Activated B cell treated with CpG ODN at 0.5 μM for 24 hours (primary cell): ENCODE measurements around the gene CD247. TPM values are rescaled to one million over a fixed set of nuclear protein-coding genes. Genes with fewer than 3 reads are reported as not detected.

Experiments used
- ATAC-seq: fragments of 200-7000 bp; cut with Tn5 transposase; one replicate; pipeline ENCODE4 v1.10.0; 2021; ENCODE audit warnings: low read depth, mild to moderate bottlenecking, moderate library complexity
- CTCF ChIA-PET: fragments of 350-600 bp; sonication (Branson Sonifier 250); formaldehyde crosslinking; loops from one replicate; lab custom pipeline; 2021; ENCODE audit warnings: antibody characterized with exemption; lab: Charles Lee
- POLR2A ChIA-PET: fragments of 350-600 bp; sonication (Branson Sonifier 250); formaldehyde crosslinking; loops from one replicate; lab custom pipeline; 2021; ENCODE audit warnings: antibody characterized with exemption; lab: Charles Lee
- DNase-seq: peaks from one replicate; pipeline ENCODE4 v3.0.0; 2022
- H3K27ac Mint-ChIP-seq: one replicate; pipeline ENCODE4 v1.8.0; 2020; ENCODE audit warnings: mixed read lengths
- H3K27me3 Mint-ChIP-seq: one replicate; pipeline ENCODE4 v1.8.0; 2021; ENCODE audit warnings: mixed read lengths
- H3K36me3 Mint-ChIP-seq: one replicate; pipeline ENCODE4 v1.8.0; 2021; ENCODE audit warnings: low read depth, mixed read lengths
- H3K4me1 Mint-ChIP-seq: one replicate; pipeline ENCODE4 v1.8.0; 2021; ENCODE audit warnings: mixed read lengths
- H3K4me3 Mint-ChIP-seq: one replicate; pipeline ENCODE4 v1.8.0; 2020; ENCODE audit warnings: mild to moderate bottlenecking, mixed read lengths
- H3K9me3 Mint-ChIP-seq: one replicate; pipeline ENCODE4 v1.8.0; 2020; ENCODE audit warnings: mixed read lengths
- intact Hi-C: fragments of 100-400 bp; cut with micrococcal nuclease; formaldehyde crosslinking; loops from one replicate; pipeline ENCODE4 v1.15.1; 2024
- total RNA-seq: library from RNA; stranded (reverse); gene quantifications from 2 replicates; pipeline ENCODE4 v1.2.3, GENCODE V29; 2022
- TF ChIP-seq, protein P1 (sequence below): fragments of 200-600 bp; IDR thresholded peaks from one replicate; pipeline ENCODE4 v1.8.0; 2022; ENCODE audit warnings: antibody characterized with exemption, mild to moderate bottlenecking

Gene CD247
- total RNA-seq, 1 donor from 2014 or later: 1.0 TPM

DNA sequence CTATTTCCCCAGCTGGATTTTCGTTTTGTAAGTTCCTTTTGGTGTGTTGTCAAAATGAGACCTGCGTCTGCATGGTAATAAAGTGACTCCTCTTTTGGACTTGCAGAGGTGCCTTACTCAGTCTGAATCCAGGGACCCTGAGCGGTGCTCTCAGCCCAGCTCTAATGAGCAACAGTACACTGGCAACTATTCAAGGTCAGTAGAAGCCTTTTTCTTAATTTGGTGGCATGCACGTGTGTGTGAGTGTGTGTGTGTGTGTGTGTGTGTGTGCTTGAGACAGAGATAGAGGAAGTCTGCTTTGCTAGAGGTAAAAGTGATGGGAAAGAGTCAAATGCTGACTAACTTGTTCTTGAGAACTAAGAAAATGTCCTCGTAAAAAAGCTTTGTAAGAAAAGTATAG lies 105.4 kb downstream of the CD247 start:
- CTCF ChIA-PET: interaction anchor here (0.9 to 1.3 kb wide), 2 partner anchors 29 to 145 kb away, joined by 3 to 5 read pairs; no protein-coding TSS in a partner anchor
- intact Hi-C loops: no loop called here
- POLR2A ChIA-PET: no interaction called here
- Mint-ChIP-seq H3K36me3 (peaks cover 60% of the 10 kb centered on the region), H3K4me1 (peaks cover 14% of the 10 kb centered on the region), H3K27me3 (no peaks in the 10 kb centered on the region), H3K4me3 (no peak overlapping the region), H3K27ac (no peak overlapping the region), H3K9me3 (no peaks in the 10 kb centered on the region)
- DNase-seq (no peak), ATAC-seq (no peak)
- TF ChIP-seq, protein P1, sequence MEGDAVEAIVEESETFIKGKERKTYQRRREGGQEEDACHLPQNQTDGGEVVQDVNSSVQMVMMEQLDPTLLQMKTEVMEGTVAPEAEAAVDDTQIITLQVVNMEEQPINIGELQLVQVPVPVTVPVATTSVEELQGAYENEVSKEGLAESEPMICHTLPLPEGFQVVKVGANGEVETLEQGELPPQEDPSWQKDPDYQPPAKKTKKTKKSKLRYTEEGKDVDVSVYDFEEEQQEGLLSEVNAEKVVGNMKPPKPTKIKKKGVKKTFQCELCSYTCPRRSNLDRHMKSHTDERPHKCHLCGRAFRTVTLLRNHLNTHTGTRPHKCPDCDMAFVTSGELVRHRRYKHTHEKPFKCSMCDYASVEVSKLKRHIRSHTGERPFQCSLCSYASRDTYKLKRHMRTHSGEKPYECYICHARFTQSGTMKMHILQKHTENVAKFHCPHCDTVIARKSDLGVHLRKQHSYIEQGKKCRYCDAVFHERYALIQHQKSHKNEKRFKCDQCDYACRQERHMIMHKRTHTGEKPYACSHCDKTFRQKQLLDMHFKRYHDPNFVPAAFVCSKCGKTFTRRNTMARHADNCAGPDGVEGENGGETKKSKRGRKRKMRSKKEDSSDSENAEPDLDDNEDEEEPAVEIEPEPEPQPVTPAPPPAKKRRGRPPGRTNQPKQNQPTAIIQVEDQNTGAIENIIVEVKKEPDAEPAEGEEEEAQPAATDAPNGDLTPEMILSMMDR: no peak

DNA sequence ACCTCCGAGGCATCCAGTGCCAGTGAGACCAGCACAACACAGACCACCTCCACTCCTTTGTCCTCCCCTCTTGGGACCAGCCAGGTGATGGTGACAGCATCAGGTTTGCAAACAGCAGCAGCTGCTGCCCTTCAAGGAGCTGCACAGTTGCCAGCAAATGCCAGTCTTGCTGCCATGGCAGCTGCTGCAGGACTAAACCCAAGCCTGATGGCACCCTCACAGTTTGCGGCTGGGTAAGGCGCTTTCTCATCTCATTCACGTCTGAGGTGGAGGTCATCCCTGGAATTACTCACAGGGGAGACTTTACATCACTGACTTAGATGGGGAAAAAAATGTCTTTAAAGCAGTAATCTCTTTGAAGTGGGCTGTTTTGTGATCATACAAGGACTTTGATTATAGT lies 106.3 kb downstream of the CD247 start:
- H3K4me3 Mint-ChIP-seq: no peak overlapping the region
- peaks cover 5% of the 10 kb centered on the region for H3K4me1 Mint-ChIP-seq
- H3K27me3 Mint-ChIP-seq: no peaks in the 10 kb centered on the region
- ChIA-PET CTCF (interaction anchor here (1.2 to 1.7 kb wide), 3 partner anchors 10 to 144 kb away, joined by 4 to 8 read pairs (median 7); no protein-coding TSS in a partner anchor), POLR2A (no interaction called here)
- DNase-seq: no peak
- TF ChIP-seq, protein P1: no peak
- H3K9me3 Mint-ChIP-seq: no peaks in the 10 kb centered on the region
- no peak overlapping the region for H3K27ac Mint-ChIP-seq
- H3K36me3 Mint-ChIP-seq: peaks cover 68% of the 10 kb centered on the region
- no peak for ATAC-seq
- intact Hi-C loops: no loop called here

GRCh38 chr1:167409183-167409582 lies 109.1 kb downstream of the CD247 start:
- peaks cover 5% of the 10 kb centered on the region for H3K4me1 Mint-ChIP-seq
- no peak overlapping the region for H3K4me3 Mint-ChIP-seq
- ChIA-PET POLR2A (interaction anchor here (0.6 kb wide), 1 partner anchor 190 kb away, joined by 3 read pairs; no protein-coding TSS in a partner anchor), CTCF (interaction anchor here (0.9 to 1.2 kb wide), 9 partner anchors 10 to 499 kb away, joined by 3 to 5 read pairs (median 3); no protein-coding TSS in a partner anchor)
- ATAC-seq: no peak
- no peaks in the 10 kb centered on the region for H3K27me3 Mint-ChIP-seq
- peaks cover 65% of the 10 kb centered on the region for H3K36me3 Mint-ChIP-seq
- no peak overlapping the region for H3K27ac Mint-ChIP-seq
- intact Hi-C loops: loop anchor here (10.0 kb wide), 1 partner anchor 396 kb away; no protein-coding TSS in a partner anchor
- no peak for DNase-seq
- H3K9me3 Mint-ChIP-seq: no peaks in the 10 kb centered on the region
- TF ChIP-seq, protein P1: no peak

- peaks cover 66% of the 10 kb centered on the region for H3K36me3 Mint-ChIP-seq
- CTCF ChIA-PET: interaction anchor here (0.9 to 1.2 kb wide), 7 partner anchors 9 to 498 kb away, joined by 3 to 5 read pairs (median 3); no protein-coding TSS in a partner anchor
- no peaks in the 10 kb centered on the region for H3K9me3 Mint-ChIP-seq
- H3K27ac Mint-ChIP-seq: no peak overlapping the region
- DNase-seq (no peak), ATAC-seq (no peak)
- intact Hi-C loops: loop anchor here (10.0 kb wide), 1 partner anchor 396 kb away; no protein-coding TSS in a partner anchor
- H3K4me3 Mint-ChIP-seq: no peak overlapping the region
- H3K27me3 Mint-ChIP-seq: no peaks in the 10 kb centered on the region
- POLR2A ChIA-PET: no interaction called here
- TF ChIP-seq, protein P1: no peak
- peaks cover 5% of the 10 kb centered on the region for H3K4me1 Mint-ChIP-seq
Measured at GRCh38 chr1:167408355-167408754, 110.0 kb downstream of the CD247 start.

- no peaks in the 10 kb centered on the region for H3K27me3 Mint-ChIP-seq
- H3K36me3 Mint-ChIP-seq: peaks cover 68% of the 10 kb centered on the region
- ChIA-PET POLR2A (no interaction called here), CTCF (interaction anchor here (0.6 to 1.7 kb wide), 3 partner anchors 36 to 128 kb away, joined by 3 to 6 read pairs (median 4); no protein-coding TSS in a partner anchor)
- TF ChIP-seq, protein P1: no peak
- H3K4me3 Mint-ChIP-seq: no peak overlapping the region
- intact Hi-C loops: loop anchor here (10.0 kb wide), 1 partner anchor 400 kb away; no protein-coding TSS in a partner anchor
- no peak overlapping the region for H3K27ac Mint-ChIP-seq
- H3K9me3 Mint-ChIP-seq: no peaks in the 10 kb centered on the region
- no peaks in the 10 kb centered on the region for H3K4me1 Mint-ChIP-seq
- no peak for DNase-seq
- ATAC-seq: no peak
Measured at GRCh38 chr1:167404908-167405307, 113.4 kb downstream of the CD247 start.
